KMS-11 (cell line): ENCODE results near the gene CELA2B.
"Not testable (repeated sequence)": the region's sequence is repeated elsewhere in the genome, so short reads cannot be mapped to it uniquely, and the experiment has no call there.

Experiments
- H2AFZ ChIP-seq: fragments of 200-600 bp; sonication (generic); 2 replicates; pipeline ENCODE4 v1.6.1; 2016; ENCODE audit warnings: antibody characterized with exemption, mixed run types, low read depth
- H3K27ac ChIP-seq: fragments of 200-600 bp; sonication (generic); 2 replicates; pipeline ENCODE4 v1.6.1; 2016; ENCODE audit warnings: mild to moderate bottlenecking, mixed run types
- H3K27me3 ChIP-seq: fragments of 200-600 bp; sonication (generic); 2 replicates; pipeline ENCODE4 v1.6.1; 2017; ENCODE audit warnings: mild to moderate bottlenecking, low read depth, mixed run types, moderate library complexity; ENCODE audit not compliant: insufficient read depth
- H3K36me3 ChIP-seq: fragments of 200-600 bp; sonication (generic); 2 replicates; pipeline ENCODE4 v1.6.1; 2017; ENCODE audit warnings: mild to moderate bottlenecking, mixed run types; ENCODE audit not compliant: insufficient read depth
- H3K4me1 ChIP-seq: fragments of 200-600 bp; sonication (generic); 2 replicates; pipeline ENCODE4 v1.6.1; 2016; ENCODE audit warnings: mild to moderate bottlenecking, low read depth, mixed run types; ENCODE audit not compliant: poor library complexity, severe bottlenecking
- H3K4me2 ChIP-seq: fragments of 200-600 bp; sonication (generic); 2 replicates; pipeline ENCODE4 v1.7.0; 2016; ENCODE audit warnings: mild to moderate bottlenecking, mixed run types
- H3K4me3 ChIP-seq: fragments of 200-600 bp; sonication (generic); IDR thresholded peaks from 2 replicates; pipeline ENCODE4 v1.6.1; 2017; ENCODE audit warnings: low read depth, low read length, mixed read lengths; ENCODE audit not compliant: insufficient read depth
- H3K79me2 ChIP-seq: fragments of 200-600 bp; sonication (generic); 2 replicates; pipeline ENCODE4 v1.6.1; 2016; ENCODE audit warnings: low read depth, mixed run types; ENCODE audit not compliant: insufficient read depth
- H3K9ac ChIP-seq: fragments of 200-600 bp; sonication (generic); 2 replicates; pipeline ENCODE4 v1.6.1; 2016; ENCODE audit warnings: mild to moderate bottlenecking, mixed run types
- H4K20me1 ChIP-seq: fragments of 200-600 bp; sonication (generic); 2 replicates; pipeline ENCODE4 v1.6.1; 2016; ENCODE audit warnings: mild to moderate bottlenecking, mixed run types; ENCODE audit not compliant: insufficient read depth
- TF ChIP-seq, protein P1 (sequence below): fragments of 200-600 bp; sonication (generic); conservative IDR thresholded peaks from 2 replicates; pipeline ENCODE4 v1.6.1; 2017; ENCODE audit warnings: low read depth, mild to moderate bottlenecking, antibody characterized with exemption, low read length, moderate library complexity, mixed read lengths

CELA2B gene

DNA sequence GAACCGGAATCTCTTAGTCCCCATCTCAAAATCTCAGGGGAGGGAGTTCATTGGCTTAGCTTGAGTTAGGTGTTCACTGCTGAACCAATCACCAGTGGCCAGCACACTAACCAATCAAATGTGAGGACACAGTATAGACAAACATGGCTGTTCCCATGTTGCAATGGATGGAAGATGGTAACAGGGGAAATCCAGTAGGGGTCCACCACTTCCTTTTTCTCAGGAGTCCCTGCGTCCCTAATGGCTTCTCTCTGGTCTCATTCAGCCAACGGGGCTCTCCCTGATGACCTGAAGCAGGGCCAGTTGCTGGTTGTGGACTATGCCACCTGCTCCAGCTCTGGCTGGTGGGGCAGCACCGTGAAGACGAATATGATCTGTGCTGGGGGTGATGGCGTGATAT lies 9.7 kb downstream of the CELA2B start:
- H4K20me1 ChIP-seq: no peaks in the 10 kb centered on the region
- H3K27ac ChIP-seq: no peak overlapping the region
- TF ChIP-seq, protein P1, sequence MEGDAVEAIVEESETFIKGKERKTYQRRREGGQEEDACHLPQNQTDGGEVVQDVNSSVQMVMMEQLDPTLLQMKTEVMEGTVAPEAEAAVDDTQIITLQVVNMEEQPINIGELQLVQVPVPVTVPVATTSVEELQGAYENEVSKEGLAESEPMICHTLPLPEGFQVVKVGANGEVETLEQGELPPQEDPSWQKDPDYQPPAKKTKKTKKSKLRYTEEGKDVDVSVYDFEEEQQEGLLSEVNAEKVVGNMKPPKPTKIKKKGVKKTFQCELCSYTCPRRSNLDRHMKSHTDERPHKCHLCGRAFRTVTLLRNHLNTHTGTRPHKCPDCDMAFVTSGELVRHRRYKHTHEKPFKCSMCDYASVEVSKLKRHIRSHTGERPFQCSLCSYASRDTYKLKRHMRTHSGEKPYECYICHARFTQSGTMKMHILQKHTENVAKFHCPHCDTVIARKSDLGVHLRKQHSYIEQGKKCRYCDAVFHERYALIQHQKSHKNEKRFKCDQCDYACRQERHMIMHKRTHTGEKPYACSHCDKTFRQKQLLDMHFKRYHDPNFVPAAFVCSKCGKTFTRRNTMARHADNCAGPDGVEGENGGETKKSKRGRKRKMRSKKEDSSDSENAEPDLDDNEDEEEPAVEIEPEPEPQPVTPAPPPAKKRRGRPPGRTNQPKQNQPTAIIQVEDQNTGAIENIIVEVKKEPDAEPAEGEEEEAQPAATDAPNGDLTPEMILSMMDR: no peak
- no peaks in the 10 kb centered on the region for H3K36me3 ChIP-seq
- H3K4me2 ChIP-seq: no peak overlapping the region
- no peak overlapping the region for H3K9ac ChIP-seq
- H3K79me2 ChIP-seq: no peaks in the 10 kb centered on the region
- H3K27me3 ChIP-seq: no peaks in the 10 kb centered on the region
- H2AFZ ChIP-seq: no peak overlapping the region
- H3K4me3 ChIP-seq: no peak overlapping the region
- no peaks in the 10 kb centered on the region for H3K4me1 ChIP-seq

DNA sequence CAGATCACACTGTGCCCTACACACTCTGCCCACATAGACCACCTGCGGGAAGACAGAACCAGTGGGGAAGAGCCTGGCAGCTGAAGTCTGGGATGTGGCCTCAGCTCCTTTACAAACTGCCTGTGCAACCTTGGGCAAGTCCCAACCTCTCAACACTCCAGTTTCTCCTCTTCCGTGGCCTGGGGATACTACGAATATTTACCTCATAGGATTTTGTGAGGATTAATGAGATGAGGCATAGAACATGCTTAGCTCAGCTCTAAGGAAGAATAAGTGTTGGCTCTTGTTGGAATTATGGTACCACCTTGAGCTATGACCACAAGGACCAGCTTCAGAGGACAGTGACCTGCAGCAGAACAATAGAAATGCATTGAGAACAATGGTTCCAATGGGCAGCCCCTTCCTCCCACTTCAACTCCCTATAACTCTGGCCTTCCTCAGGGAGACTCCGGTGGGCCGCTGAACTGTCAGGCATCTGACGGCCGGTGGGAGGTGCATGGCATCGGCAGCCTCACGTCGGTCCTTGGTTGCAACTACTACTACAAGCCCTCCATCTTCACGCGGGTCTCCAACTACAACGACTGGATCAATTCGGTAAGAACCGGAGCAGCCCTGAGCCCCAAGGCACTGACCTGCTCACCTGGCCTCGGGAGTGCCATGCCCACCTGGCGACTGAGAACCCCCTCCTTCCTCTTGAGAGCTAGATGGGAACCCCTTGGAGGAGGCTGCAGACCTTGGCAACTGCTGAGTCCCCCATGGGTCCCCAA lies 11.1 kb downstream of the CELA2B start:
- not testable (repeated sequence) for H2AFZ ChIP-seq, H3K4me3 ChIP-seq, H3K36me3 ChIP-seq, H3K4me1 ChIP-seq, H3K27me3 ChIP-seq, H4K20me1 ChIP-seq, H3K79me2 ChIP-seq, H3K4me2 ChIP-seq, H3K9ac ChIP-seq, H3K27ac ChIP-seq

DNA sequence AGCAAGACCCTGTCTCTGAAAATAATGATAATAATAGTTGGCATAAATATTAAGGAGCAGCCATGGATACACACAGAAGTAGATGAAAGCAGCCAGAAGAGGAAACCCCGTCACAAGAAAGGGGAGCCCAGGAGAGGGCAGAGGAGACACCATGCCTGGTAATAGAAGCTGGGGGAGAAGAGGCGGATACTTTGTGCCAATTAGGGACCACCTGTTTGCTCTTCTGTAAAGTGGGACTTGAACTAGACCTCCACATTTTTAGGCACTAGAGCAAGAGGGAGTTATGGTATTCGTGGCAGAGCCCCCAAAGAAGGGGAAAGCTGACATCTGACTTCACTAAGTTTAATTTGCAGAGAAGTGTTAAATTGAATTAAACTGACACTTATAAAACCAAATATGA lies 12.5 kb downstream of the CELA2B start:
- Histone ChIP-seq H3K27ac (no peak overlapping the region), H3K27me3 (no peaks in the 10 kb centered on the region), H4K20me1 (no peaks in the 10 kb centered on the region), H3K4me2 (no peak overlapping the region), H3K4me1 (no peaks in the 10 kb centered on the region), H2AFZ (no peak overlapping the region), H3K4me3 (no peak overlapping the region), H3K9ac (no peak overlapping the region), H3K36me3 (no peaks in the 10 kb centered on the region), H3K79me2 (no peaks in the 10 kb centered on the region)
- TF ChIP-seq, protein P1: no peak

DNA sequence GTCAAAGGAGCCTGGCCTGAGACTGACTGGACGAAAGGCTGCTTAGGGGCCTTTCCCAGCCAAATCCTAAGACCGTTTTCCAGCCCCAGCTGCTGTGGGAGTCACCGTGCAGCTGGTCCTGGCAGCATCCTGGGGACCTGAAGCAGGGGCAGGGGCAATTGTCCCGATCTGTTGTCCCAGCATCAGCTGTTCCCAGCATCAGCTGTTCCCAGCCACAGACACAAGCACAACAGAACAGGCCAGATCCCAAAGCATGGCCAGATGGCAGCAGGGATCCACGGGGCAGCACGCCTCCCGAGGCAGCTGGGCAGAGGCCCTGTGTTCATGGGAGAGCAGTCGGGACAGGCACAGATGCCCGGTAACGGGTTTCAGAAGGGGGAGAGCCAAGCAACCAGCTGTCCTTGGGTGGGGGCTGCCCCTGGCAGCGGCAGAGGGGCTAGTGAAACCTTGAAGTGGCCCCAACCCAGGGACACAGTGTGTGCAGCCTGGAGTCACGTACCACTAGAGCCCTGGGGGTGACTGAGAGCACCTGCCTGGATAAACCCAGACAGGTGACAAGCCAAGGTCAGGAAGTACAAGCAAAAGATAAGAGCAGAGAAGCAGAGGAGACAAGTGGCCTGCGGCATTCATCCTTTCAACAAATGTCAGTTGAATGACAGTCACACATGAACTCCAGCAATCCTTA lies 13.3 kb downstream of the CELA2B start:
- no peak overlapping the region for H3K4me2 ChIP-seq
- H4K20me1 ChIP-seq: no peaks in the 10 kb centered on the region
- no peak overlapping the region for H3K9ac ChIP-seq
- no peak overlapping the region for H3K4me3 ChIP-seq
- H3K79me2 ChIP-seq: no peaks in the 10 kb centered on the region
- H3K27me3 ChIP-seq: no peaks in the 10 kb centered on the region
- no peaks in the 10 kb centered on the region for H3K4me1 ChIP-seq
- TF ChIP-seq, protein P1: no peak
- H2AFZ ChIP-seq: no peak overlapping the region
- H3K27ac ChIP-seq: no peak overlapping the region
- no peaks in the 10 kb centered on the region for H3K36me3 ChIP-seq

DNA sequence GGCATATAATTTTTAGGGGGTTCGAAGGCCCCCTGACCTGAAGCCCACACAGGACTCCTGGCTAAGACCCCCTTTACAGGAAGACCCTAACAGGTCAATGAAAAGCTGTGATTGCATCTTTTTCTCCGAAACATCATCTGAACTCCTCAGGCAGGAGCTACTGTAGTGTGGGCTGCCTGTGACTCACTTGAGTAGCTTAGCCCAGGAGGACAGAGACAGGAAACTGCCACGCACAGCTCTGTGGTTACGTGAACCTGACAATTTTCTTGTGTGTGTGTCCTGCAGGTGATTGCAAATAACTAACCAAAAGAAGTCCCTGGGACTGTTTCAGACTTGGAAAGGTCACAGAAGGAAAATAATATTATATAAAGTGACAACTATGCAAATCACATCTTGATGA lies 15.1 kb downstream of the CELA2B start:
- H3K36me3 ChIP-seq, H3K79me2 ChIP-seq, H3K9ac ChIP-seq: not testable (repeated sequence)

More for the DNA sequence above, 15.1 kb downstream of the CELA2B start:
- not testable (repeated sequence) for H2AFZ ChIP-seq, H3K27ac ChIP-seq, H3K4me2 ChIP-seq, H4K20me1 ChIP-seq, H3K4me3 ChIP-seq, H3K27me3 ChIP-seq, H3K4me1 ChIP-seq
